Lower leg skin (tissue), 3 donors: Measurements from ENCODE around the gene NMT1.

Experiments used
- CTCF ChIP-seq, 3 donors: fragments of 450-650 bp; IDR thresholded peaks; one replicate each; pipeline ENCODE4 v1.5.1; 2016; ENCODE audit warnings: antibody characterized with exemption in 3 of 3, mild to moderate bottlenecking in 3 of 3, moderate library complexity in 2 of 3
- POLR2A ChIP-seq, 2 donors: fragments of 450-650 bp; IDR thresholded peaks; one replicate each; pipeline ENCODE4 v1.6.1; 2016 to 2017; ENCODE audit warnings: antibody characterized with exemption in 2 of 2, mild to moderate bottlenecking in 1 of 2, moderate library complexity in 1 of 2

- TF ChIP-seq CTCF (IDR thresholded peaks at IDR 0.05) (no peak), POLR2A (IDR thresholded peaks at IDR 0.05) (no peak)
These were observed 93.9 kb downstream of the NMT1 start for GRCh38 chr17:45155029-45155428.
